ENCODE data around the gene RAB6B. TPM values are rescaled to one million over a fixed set of nuclear protein-coding genes. Genes with fewer than 3 reads are reported as not detected.

The RAB6B gene
- total RNA-seq, 1 experiment from 2014 or later: 18.0 TPM

DNA sequence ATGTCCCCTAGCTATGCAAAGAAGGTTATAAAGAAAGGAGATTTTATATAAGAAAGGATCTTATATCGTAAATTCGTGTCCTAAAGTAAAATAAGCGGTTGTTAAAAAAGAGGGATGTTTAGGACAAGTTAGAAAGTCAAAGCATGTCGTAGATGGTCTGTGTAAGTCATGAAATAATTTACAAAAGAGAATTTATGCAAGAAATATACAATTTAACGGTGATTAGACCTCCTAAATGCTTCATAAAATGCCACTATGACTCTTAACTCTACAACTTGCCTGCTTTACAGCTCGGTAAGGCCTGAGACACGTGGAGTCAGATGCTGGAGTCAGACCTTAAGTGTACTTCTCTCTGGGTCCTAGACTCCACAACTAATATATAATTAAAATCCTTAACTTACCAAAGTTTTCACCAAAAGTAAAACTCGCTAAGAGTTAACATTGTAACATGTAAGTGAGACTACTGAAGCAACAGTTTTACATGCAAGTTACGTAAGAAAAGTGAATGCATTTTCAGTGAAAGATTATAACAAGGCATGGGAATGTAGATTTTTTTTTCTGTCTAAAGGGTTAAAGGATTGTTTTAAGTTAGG lies 103.4 kb downstream of the RAB6B start:
- ChIA-PET POLR2A (no interaction called here), CTCF (no interaction called here)
- Mint-ChIP-seq H3K4me3 (no peak overlapping the region), H3K27me3 (ENCODE audit: low read depth) (peaks cover 12% of the 10 kb centered on the region; the same call in 1 of the 2 replicates), H3K27ac (no peak overlapping the region), H3K36me3 (peaks cover 53% of the 10 kb centered on the region), H3K4me1 (peaks cover 3% of the 10 kb centered on the region; the same call in 1 of the 2 replicates), H3K9me3 (peaks cover 82% of the 10 kb centered on the region)
- no peak for TF ChIP-seq JAZF1 (CRISPR knock-in tag; IDR thresholded peaks at IDR 0.05)
- no peak for TF ChIP-seq ZNF671 (CRISPR knock-in tag; IDR thresholded peaks at IDR 0.05)
- TF ChIP-seq, protein P1, sequence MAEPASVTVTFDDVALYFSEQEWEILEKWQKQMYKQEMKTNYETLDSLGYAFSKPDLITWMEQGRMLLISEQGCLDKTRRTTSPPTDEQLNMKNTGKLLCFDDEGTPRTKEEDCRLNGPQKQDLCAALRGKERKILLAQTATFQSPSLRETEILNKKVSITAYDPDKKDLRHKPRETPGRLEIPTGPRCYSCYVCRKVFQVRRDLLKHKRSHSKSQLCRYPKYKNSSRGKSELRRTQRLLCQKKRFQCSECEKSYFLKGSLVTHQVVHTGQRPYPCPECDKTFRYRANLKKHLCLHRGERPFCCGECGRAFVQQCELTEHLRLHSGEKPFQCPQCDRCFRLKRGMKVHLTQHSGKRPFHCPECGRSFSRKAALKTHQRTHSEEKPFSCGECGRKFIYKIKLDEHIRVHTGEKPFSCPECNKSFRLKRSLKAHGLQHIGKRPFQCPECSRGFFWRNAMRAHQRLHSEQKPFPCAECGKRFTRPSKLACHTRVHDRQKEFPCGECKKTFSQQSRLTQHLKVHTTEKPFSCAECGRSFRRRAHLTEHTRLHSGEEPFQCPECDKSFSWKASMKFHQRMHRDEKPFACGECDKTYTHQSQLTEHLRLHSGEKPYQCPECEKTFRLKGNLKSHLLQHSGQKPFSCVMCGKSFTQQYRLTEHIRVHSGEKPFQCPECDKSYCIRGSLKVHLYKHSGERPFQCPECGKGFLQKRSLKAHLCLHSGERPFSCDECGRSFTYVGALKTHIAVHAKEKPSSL (CRISPR knock-in tag; conservative IDR thresholded peaks at IDR 0.05): no peak
- TF ChIP-seq ZNF281 (CRISPR knock-in tag; IDR thresholded peaks at IDR 0.05): no peak
- no peak for TF ChIP-seq ZNF512 (CRISPR knock-in tag; IDR thresholded peaks at IDR 0.05; ENCODE audit: borderline replicate concordance)
- TF ChIP-seq, protein P2, sequence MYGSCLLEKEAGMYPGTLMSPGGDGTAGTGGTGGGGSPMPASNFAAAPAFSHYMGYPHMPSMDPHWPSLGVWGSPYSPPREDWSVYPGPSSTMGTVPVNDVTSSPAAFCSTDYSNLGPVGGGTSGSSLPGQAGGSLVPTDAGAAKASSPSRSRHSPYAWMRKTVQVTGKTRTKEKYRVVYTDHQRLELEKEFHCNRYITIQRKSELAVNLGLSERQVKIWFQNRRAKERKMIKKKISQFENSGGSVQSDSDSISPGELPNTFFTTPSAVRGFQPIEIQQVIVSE (CRISPR knock-in tag; IDR thresholded peaks at IDR 0.05; ENCODE audit: borderline replicate concordance): no peak
- TF ChIP-seq ESRRA (CRISPR knock-in tag; IDR thresholded peaks at IDR 0.05; ENCODE audit: borderline replicate concordance): no peak
- TF ChIP-seq, protein P3, sequence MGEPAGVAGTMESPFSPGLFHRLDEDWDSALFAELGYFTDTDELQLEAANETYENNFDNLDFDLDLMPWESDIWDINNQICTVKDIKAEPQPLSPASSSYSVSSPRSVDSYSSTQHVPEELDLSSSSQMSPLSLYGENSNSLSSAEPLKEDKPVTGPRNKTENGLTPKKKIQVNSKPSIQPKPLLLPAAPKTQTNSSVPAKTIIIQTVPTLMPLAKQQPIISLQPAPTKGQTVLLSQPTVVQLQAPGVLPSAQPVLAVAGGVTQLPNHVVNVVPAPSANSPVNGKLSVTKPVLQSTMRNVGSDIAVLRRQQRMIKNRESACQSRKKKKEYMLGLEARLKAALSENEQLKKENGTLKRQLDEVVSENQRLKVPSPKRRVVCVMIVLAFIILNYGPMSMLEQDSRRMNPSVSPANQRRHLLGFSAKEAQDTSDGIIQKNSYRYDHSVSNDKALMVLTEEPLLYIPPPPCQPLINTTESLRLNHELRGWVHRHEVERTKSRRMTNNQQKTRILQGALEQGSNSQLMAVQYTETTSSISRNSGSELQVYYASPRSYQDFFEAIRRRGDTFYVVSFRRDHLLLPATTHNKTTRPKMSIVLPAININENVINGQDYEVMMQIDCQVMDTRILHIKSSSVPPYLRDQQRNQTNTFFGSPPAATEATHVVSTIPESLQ (CRISPR knock-in tag; IDR thresholded peaks at IDR 0.05): no peak
- TF ChIP-seq ZMAT4 (CRISPR knock-in tag; IDR thresholded peaks at IDR 0.05): no peak
- no peak for TF ChIP-seq E2F1 (CRISPR knock-in tag; IDR thresholded peaks at IDR 0.05)
- DNase-seq (ENCODE audit: low spot score): no peak
- ATAC-seq: no peak

DNA sequence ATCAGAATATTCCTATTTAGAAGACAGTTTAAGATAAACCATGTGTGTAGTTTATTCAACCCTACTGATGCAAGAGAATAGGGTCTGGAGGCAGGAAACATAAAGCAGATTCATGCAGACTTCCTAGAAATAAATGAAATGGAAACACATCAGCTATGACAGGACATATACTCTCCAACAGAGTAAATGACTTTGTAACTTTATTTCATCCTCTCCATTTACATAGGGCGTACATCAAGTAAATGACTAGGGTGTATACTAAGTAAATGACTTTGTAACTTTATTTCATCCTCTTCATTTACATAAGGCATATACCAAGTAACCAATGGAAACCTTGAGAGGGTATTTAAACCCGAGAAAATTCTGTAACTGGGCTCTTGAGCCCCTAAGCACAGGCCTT lies 107.7 kb downstream of the RAB6B start:
- DNase-seq (ENCODE audit: low spot score) (no peak), ATAC-seq (no peak)
- Mint-ChIP-seq H3K9me3 (peaks cover 62% of the 10 kb centered on the region), H3K4me3 (no peak overlapping the region), H3K27me3 (ENCODE audit: low read depth) (peaks cover 12% of the 10 kb centered on the region; the same call in 1 of the 2 replicates), H3K4me1 (no peaks in the 10 kb centered on the region), H3K36me3 (peaks cover 37% of the 10 kb centered on the region), H3K27ac (no peak overlapping the region)
- ChIA-PET POLR2A (no interaction called here), CTCF (no interaction called here)
- no peak for TF ChIP-seq CREB1 (CRISPR knock-in tag; IDR thresholded peaks at IDR 0.05)
- no peak for TF ChIP-seq ZNF263 (CRISPR knock-in tag; IDR thresholded peaks at IDR 0.05; ENCODE audit: low read depth)
- TF ChIP-seq, protein P4, sequence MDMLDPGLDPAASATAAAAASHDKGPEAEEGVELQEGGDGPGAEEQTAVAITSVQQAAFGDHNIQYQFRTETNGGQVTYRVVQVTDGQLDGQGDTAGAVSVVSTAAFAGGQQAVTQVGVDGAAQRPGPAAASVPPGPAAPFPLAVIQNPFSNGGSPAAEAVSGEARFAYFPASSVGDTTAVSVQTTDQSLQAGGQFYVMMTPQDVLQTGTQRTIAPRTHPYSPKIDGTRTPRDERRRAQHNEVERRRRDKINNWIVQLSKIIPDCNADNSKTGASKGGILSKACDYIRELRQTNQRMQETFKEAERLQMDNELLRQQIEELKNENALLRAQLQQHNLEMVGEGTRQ (CRISPR knock-in tag; IDR thresholded peaks at IDR 0.05): no peak
- no peak for TF ChIP-seq IRF1 (CRISPR knock-in tag; IDR thresholded peaks at IDR 0.05)
- no peak for TF ChIP-seq NR1H2 (CRISPR knock-in tag; IDR thresholded peaks at IDR 0.05)
- no peak for TF ChIP-seq ELF4 (CRISPR knock-in tag; IDR thresholded peaks at IDR 0.05; ENCODE audit: low read depth)
